Bone marrow (tissue), 2 donors: Measurements from ENCODE around the gene IL36B.

Experiments used
- DNase-seq, 2 donors: peaks; one replicate each; lab custom pipeline; 2025; lab: John Stamatoyannopoulos, UW

The IL36B gene

GRCh38 chr2:113053666-113054065, 999 bp upstream of the IL36B start:
- DNase-seq = no peak

- DNase-seq = no peak
These were observed 1.5 kb downstream of the IL36B start for GRCh38 chr2:113050921-113051895.

- DNase-seq = no peak
These were observed 6.2 kb downstream of the IL36B start for GRCh38 chr2:113046465-113046864.

- DNase-seq = no peak
These were observed 10.8 kb downstream of the IL36B start for GRCh38 chr2:113041871-113042270.

- DNase-seq = no peak
These were observed 12.9 kb downstream of the IL36B start for GRCh38 chr2:113039719-113040118.

GRCh38 chr2:113039158-113039557, 13.5 kb downstream of the IL36B start:
- DNase-seq = no peak

- DNase-seq = no peak
These were observed 14.4 kb downstream of the IL36B start for GRCh38 chr2:113038291-113038690.

GRCh38 chr2:113036763-113037162, 15.9 kb downstream of the IL36B start:
- no peak for DNase-seq

GRCh38 chr2:113034016-113034415, 18.7 kb downstream of the IL36B start:
- no peak for DNase-seq

- no peak for DNase-seq
These were observed 19.9 kb downstream of the IL36B start for GRCh38 chr2:113032737-113033136.

- DNase-seq = no peak
These were observed 24.6 kb downstream of the IL36B start for GRCh38 chr2:113028112-113028511.

- DNase-seq = no peak
These were observed 25.0 kb downstream of the IL36B start for GRCh38 chr2:113027691-113028090.

GRCh38 chr2:113025737-113026136, 26.9 kb downstream of the IL36B start:
- DNase-seq = no peak

GRCh38 chr2:113024764-113025163, 27.9 kb downstream of the IL36B start:
- DNase-seq = no peak

- DNase-seq = no peak
These were observed 31.4 kb downstream of the IL36B start for GRCh38 chr2:113021312-113021711.

- DNase-seq = no peak
These were observed 34.2 kb downstream of the IL36B start for GRCh38 chr2:113018509-113018908.

GRCh38 chr2:113015655-113016054, 37.0 kb downstream of the IL36B start:
- no peak for DNase-seq

GRCh38 chr2:113015042-113015441, 37.6 kb downstream of the IL36B start:
- DNase-seq = no peak

GRCh38 chr2:113014067-113014466, 38.6 kb downstream of the IL36B start:
- DNase-seq = no peak

GRCh38 chr2:113013336-113013661, 39.4 kb downstream of the IL36B start:
- no peak for DNase-seq

GRCh38 chr2:113012436-113013335, 40.0 kb downstream of the IL36B start:
- no peak for DNase-seq

- DNase-seq = no peak
These were observed 41.6 kb downstream of the IL36B start for GRCh38 chr2:113011108-113011507.

- no peak for DNase-seq
These were observed 42.6 kb downstream of the IL36B start for GRCh38 chr2:113010088-113010487.
